ENCODE measurements around the gene TMEM231. TPM values are rescaled to one million over a fixed set of nuclear protein-coding genes. Genes with fewer than 3 reads are reported as not detected.

The TMEM231 gene
- total RNA-seq, 4 donors from 2014 or later: 1.5 to 12.5 (median 5.3) TPM

DNA sequence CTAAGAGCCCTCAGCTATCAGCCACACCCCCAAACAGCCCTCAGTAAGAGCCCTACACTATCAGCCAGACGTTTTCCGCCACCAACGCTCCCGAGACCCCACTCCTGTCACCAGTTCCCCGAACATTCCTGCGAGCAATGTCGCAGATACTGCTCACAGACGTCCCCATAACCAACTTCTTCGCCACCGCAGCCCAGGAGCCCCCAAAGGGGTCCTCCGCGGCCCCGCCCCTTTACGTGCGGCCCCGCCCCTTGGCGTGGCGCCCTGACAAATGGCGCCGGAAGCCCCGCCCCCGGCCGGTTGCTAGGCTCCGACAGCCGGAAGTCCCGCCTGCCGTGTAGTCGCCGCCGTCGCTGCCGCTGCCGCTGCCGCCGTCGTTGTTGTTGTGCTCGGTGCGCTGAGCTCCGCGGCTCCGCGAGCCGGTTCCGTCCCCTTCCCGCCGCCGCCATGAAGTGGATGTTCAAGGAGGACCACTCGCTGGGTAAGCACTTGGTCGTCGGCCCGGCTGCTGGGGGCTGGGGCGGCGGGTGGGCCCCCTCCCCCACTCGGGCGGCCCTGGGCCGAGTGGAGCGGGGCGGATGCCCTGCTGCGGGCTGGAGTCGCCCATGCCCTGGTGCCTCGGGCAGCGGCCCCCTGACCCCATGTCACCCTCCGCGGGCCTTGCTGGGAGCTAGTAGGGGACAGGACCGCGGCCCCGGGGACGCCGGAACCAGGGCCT, 10.1 kb upstream of the TMEM231 start, which contains the start of gene GABARAPL2:
GABARAPL2 (plus strand) TSS at position 340 of the 718 bp plus-strand sequence; CDS start at position 448, 108 bp downstream.
- TF ChIP-seq EP300 (IDR thresholded peaks at IDR 0.05; ENCODE audit: low read depth) (no peak), POLR2A (IDR thresholded peaks at IDR 0.05) (peak; percentile 85), POLR2AphosphoS5 (IDR thresholded peaks at IDR 0.05) (peak; percentile 93 to 96 (median 95)), CTCF (IDR thresholded peaks at IDR 0.05) (no peak)
- H3K27ac ChIP-seq: peak within 1 kb of the TSS; percentile 78 to 87 (median 85)
- in situ Hi-C loops (cut with MboI; ENCODE audit: low pct_ligation_motif_present in 1 of 4, low pct_unique_long_range_greater_than_20kb in 1 of 4, low sequenced_read_pairs in 3 of 4) (no loop called here), intact Hi-C loops (cut with DNase I; ENCODE audit: low total_unique reads) (loop anchor here (2.0 kb wide), 1 partner anchor 57 kb away; the partner anchor contains the start of gene ADAT1)
- peak within 1 kb of the TSS; percentile 81 to 92 (median 84) for H3K4me3 ChIP-seq
- peak; percentile 90 for DNase-seq
- no peaks in the 10 kb centered on the region for H3K9me3 ChIP-seq
- H3K36me3 ChIP-seq: peaks cover 0 to 27% (median 11%) of the 10 kb centered on the region in 4 donors
- WGBS, 2 donors (ENCODE audit: low coverage in 1 of 2): 0% methylated on average over 25 of the region's 69 CpGs; no CpG with 5 or more reads in 1 of the 2 donors
- peaks cover 12 to 52% (median 23%) of the 10 kb centered on the region in 4 donors for H3K4me1 ChIP-seq
- no peaks in the 10 kb centered on the region for H3K27me3 ChIP-seq

GRCh38 chr16:75565640-75566039, 9.6 kb upstream of the TMEM231 start:
- H3K27ac ChIP-seq: peak overlapping the region; percentile 78 to 87 (median 85)
- H3K27me3 ChIP-seq: no peaks in the 10 kb centered on the region
- in situ Hi-C loops (cut with MboI; ENCODE audit: low pct_ligation_motif_present in 1 of 4, low pct_unique_long_range_greater_than_20kb in 1 of 4, low sequenced_read_pairs in 3 of 4) (no loop called here), intact Hi-C loops (cut with DNase I; ENCODE audit: low total_unique reads) (loop anchor here (2.0 kb wide), 1 partner anchor 57 kb away; the partner anchor contains the start of gene ADAT1)
- H3K36me3 ChIP-seq: peaks cover 0 to 22% (median 9%) of the 10 kb centered on the region in 4 donors
- peaks cover 12 to 49% (median 23%) of the 10 kb centered on the region in 4 donors for H3K4me1 ChIP-seq
- peak overlapping the region; percentile 81 to 92 (median 84) for H3K4me3 ChIP-seq
- WGBS, 2 donors (ENCODE audit: low coverage in 1 of 2): 8% methylated on average over 13 to 15 of the region's 15 CpGs
- no peak for DNase-seq
- H3K9me3 ChIP-seq: no peaks in the 10 kb centered on the region
- TF ChIP-seq EP300 (IDR thresholded peaks at IDR 0.05; ENCODE audit: low read depth) (no peak), POLR2A (IDR thresholded peaks at IDR 0.05) (no peak), CTCF (IDR thresholded peaks at IDR 0.05) (no peak), POLR2AphosphoS5 (IDR thresholded peaks at IDR 0.05) (no peak)

DNA sequence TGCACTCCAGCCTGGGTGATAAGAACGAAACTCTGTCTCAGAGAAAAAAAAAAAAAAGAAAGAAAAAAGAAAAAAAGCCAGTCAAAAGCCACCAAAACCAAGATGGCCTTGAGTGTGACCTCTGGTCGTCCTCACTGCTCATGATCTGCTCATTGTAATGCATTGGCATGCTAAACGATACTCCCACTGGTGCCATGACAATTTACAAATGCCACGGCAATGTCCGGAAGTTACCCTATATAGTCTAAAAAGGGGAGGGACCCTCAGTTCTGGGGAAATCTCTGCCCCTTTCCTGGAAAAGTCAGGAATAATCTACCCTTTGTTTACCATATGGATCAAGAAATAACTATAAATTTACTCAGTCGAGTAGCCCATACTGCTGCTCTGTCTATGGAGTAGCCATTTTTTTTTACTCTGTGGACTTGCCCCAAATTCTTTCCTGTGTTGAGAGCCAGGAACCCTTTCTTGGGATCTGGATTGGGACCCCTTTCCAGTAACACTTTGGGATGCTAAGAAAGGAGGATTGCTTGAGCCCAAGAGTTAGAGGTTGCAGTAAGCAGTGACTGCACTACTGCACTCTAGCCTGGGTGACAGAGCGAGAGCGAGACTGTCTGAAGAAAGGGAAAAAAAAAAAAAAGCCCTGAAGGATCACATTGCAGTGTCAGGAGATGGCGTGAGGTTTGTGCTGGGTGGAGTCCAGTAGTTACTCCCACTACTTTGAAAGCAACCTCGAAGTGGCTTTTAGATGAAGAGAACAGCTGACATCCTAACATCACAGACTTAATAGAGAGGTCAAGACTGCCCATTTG, 3.7 kb upstream of the TMEM231 start:
- H3K4me1 ChIP-seq: peaks cover 7 to 14% (median 9%) of the 10 kb centered on the region in 4 donors
- H3K27ac ChIP-seq: no peak overlapping the region
- H3K4me3 ChIP-seq: no peak overlapping the region
- intact Hi-C loops (cut with DNase I; ENCODE audit: low total_unique reads): no loop called here
- 64 to 65% methylated on average over 3 to 10 of the region's 10 CpGs for WGBS, 2 donors (ENCODE audit: low coverage in 1 of 2)
- in situ Hi-C loops (cut with MboI; ENCODE audit: low pct_ligation_motif_present in 1 of 4, low pct_unique_long_range_greater_than_20kb in 1 of 4, low sequenced_read_pairs in 3 of 4): no loop called here
- DNase-seq: no peak
- no peaks in the 10 kb centered on the region for H3K9me3 ChIP-seq
- no peak for TF ChIP-seq POLR2AphosphoS5 (IDR thresholded peaks at IDR 0.05)
- TF ChIP-seq EP300 (IDR thresholded peaks at IDR 0.05; ENCODE audit: low read depth): no peak
- TF ChIP-seq POLR2A (IDR thresholded peaks at IDR 0.05): no peak
- TF ChIP-seq CTCF (IDR thresholded peaks at IDR 0.05): no peak
- no peaks in the 10 kb centered on the region for H3K36me3 ChIP-seq
- no peaks in the 10 kb centered on the region for H3K27me3 ChIP-seq

DNA sequence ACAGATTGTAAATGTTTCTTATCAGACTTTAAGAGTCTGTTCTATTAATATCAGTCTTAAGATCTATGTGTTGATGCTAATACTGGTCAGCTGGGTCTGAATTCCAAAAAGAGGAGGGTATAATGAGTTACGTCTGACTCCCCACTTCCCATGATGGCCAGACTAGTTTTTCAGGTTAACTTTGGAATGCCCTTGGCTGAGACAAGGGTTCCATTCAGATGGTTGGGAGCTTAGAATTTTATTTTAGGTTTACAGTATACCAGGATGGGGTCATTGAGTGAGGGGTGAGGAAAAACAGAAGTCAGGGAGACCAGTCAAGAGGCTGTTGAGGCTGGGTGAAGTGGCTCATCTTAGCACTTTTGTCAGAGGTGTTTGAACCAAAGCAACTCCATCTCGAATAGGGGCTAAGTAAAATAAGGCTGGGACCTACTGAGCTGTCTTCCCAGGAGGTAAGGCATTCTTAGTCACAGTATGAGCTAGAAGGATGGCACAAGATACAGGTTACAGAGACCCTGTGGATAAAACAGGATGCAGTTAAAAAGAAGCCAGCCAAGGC, 2.9 kb upstream of the TMEM231 start:
- TF ChIP-seq EP300 (IDR thresholded peaks at IDR 0.05; ENCODE audit: low read depth): no peak
- TF ChIP-seq POLR2A (IDR thresholded peaks at IDR 0.05): no peak
- TF ChIP-seq CTCF (IDR thresholded peaks at IDR 0.05): no peak
- TF ChIP-seq POLR2AphosphoS5 (IDR thresholded peaks at IDR 0.05): no peak
- no peaks in the 10 kb centered on the region for H3K27me3 ChIP-seq
- DNase-seq: no peak
- in situ Hi-C loops (cut with MboI; ENCODE audit: low pct_ligation_motif_present in 1 of 4, low pct_unique_long_range_greater_than_20kb in 1 of 4, low sequenced_read_pairs in 3 of 4) (no loop called here), intact Hi-C loops (cut with DNase I; ENCODE audit: low total_unique reads) (no loop called here)
- WGBS, 2 donors (ENCODE audit: low coverage in 1 of 2): 73 to 88% methylated on average over 2 of the region's 2 CpGs
- peaks cover 7 to 13% (median 10%) of the 10 kb centered on the region in 4 donors for H3K4me1 ChIP-seq
- H3K36me3 ChIP-seq: no peaks in the 10 kb centered on the region
- H3K4me3 ChIP-seq: no peak overlapping the region
- H3K9me3 ChIP-seq: no peaks in the 10 kb centered on the region
- no peak overlapping the region for H3K27ac ChIP-seq

Measured in transverse colon (tissue), 4 donors.